Tibial nerve (tissue), 3 donors: ENCODE results near the gene ACOT6.

Source experiments
- POLR2A ChIP-seq, 2 donors: fragments of 450-650 bp; IDR thresholded peaks; one replicate each; pipeline ENCODE4 v1.6.1; 2017; ENCODE audit warnings: antibody characterized with exemption in 2 of 2, mild to moderate bottlenecking in 2 of 2, moderate library complexity in 2 of 2
- TF ChIP-seq, protein P1 (sequence below), 5 experiments: fragments of 200-600 bp in 3 of 5; fragments of 450-650 bp in 2 of 5; sonication (generic) in 3 of 5; IDR thresholded peaks; one replicate each; pipeline ENCODE4 v1.5.1; 2016 to 2019; ENCODE audit warnings: antibody characterized with exemption in 5 of 5, mild to moderate bottlenecking in 3 of 5, moderate library complexity in 2 of 5

DNA sequence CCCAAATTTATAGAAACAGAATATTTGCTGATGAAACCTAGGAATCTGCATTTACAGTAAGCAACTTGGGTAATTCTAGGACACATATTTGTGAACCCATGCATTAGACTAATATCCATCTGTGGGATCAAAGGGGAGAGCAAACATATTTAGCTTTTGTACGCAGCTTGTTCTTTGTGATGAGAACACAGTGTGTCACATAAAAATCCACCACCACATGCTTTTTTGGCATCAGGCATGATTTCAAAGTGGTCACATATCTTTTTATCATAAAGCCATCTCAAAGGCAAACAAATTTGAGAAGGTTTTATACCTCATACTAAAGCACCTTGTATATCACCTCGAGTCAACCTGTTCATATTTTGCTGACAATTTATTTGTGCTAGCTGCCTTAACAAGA, 48.2 kb downstream of the ACOT6 start:
- TF ChIP-seq, protein P1, sequence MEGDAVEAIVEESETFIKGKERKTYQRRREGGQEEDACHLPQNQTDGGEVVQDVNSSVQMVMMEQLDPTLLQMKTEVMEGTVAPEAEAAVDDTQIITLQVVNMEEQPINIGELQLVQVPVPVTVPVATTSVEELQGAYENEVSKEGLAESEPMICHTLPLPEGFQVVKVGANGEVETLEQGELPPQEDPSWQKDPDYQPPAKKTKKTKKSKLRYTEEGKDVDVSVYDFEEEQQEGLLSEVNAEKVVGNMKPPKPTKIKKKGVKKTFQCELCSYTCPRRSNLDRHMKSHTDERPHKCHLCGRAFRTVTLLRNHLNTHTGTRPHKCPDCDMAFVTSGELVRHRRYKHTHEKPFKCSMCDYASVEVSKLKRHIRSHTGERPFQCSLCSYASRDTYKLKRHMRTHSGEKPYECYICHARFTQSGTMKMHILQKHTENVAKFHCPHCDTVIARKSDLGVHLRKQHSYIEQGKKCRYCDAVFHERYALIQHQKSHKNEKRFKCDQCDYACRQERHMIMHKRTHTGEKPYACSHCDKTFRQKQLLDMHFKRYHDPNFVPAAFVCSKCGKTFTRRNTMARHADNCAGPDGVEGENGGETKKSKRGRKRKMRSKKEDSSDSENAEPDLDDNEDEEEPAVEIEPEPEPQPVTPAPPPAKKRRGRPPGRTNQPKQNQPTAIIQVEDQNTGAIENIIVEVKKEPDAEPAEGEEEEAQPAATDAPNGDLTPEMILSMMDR (IDR thresholded peaks at IDR 0.05) = no peak
- TF ChIP-seq POLR2A (IDR thresholded peaks at IDR 0.05) = no peak
